ENCODE results near the gene HPCAL1.
"Not testable (repeated sequence)": the region's sequence is repeated elsewhere in the genome, so short reads cannot be mapped to it uniquely, and the experiment has no call there.

The HPCAL1 gene

GRCh38 chr2:10289352-10289751, 13.4 kb upstream of the HPCAL1 start:
- H3F3A ChIP-seq (ENCODE audit: insufficient read depth), result no peaks in the 10 kb centered on the region
- H3K4me3 ChIP-seq (ENCODE audit: insufficient read depth, low read length, poor library complexity, severe bottlenecking), result no peak overlapping the region
- H3K27me3 ChIP-seq (ENCODE audit: low read length), result no peaks in the 10 kb centered on the region
- no peaks in the 10 kb centered on the region for H3K9me2 ChIP-seq (replicated peaks; ENCODE audit: insufficient read depth, low read length)
- no peak overlapping the region for H2AFZ ChIP-seq (ENCODE audit: low read depth, low read length, severe bottlenecking)
- H3K27ac ChIP-seq (ENCODE audit: low read depth, low read length), result no peak overlapping the region
- no peaks in the 10 kb centered on the region for H3K36me3 ChIP-seq (ENCODE audit: low read length)
- no peak for TF ChIP-seq EZH2phosphoT487 (conservative IDR thresholded peaks at IDR 0.05; ENCODE audit: low read length)
- H3K9me3 ChIP-seq (ENCODE audit: insufficient read depth, low read length), result no peaks in the 10 kb centered on the region
- no peak overlapping the region for H3K9ac ChIP-seq (ENCODE audit: low read length)
- H3K79me2 ChIP-seq (ENCODE audit: insufficient read depth, low read length), result no peaks in the 10 kb centered on the region
- H3K4me2 ChIP-seq (ENCODE audit: low read depth, low read length, poor library complexity, severe bottlenecking), result no peak overlapping the region
- H4K20me1 ChIP-seq (ENCODE audit: low read depth, low read length), result no peaks in the 10 kb centered on the region

DNA sequence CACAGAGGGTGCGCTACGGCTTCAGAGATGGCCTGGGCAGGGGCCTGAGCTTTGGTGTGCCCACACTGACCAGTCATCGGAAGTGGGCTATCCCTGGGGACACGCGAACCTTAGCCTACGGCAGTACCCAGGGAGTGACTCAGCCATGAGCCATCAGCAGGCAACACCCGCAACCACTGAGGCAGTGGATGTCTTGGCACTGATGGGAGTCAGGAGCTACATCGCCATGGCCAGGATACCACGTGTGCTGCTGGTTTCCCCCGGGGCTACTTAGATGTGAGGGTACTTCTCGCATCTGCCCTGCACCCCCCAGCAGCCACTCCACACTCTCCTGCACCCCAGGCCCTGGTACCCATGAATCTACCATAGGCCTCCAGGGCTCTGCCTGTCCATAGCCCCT, 12.8 kb upstream of the HPCAL1 start:
- no peaks in the 10 kb centered on the region for H3F3A ChIP-seq (ENCODE audit: insufficient read depth)
- H3K4me2 ChIP-seq (ENCODE audit: low read depth, low read length, poor library complexity, severe bottlenecking), result no peak overlapping the region
- H3K79me2 ChIP-seq (ENCODE audit: insufficient read depth, low read length), result no peaks in the 10 kb centered on the region
- no peak for TF ChIP-seq EZH2phosphoT487 (conservative IDR thresholded peaks at IDR 0.05; ENCODE audit: low read length)
- TF ChIP-seq, protein P1, sequence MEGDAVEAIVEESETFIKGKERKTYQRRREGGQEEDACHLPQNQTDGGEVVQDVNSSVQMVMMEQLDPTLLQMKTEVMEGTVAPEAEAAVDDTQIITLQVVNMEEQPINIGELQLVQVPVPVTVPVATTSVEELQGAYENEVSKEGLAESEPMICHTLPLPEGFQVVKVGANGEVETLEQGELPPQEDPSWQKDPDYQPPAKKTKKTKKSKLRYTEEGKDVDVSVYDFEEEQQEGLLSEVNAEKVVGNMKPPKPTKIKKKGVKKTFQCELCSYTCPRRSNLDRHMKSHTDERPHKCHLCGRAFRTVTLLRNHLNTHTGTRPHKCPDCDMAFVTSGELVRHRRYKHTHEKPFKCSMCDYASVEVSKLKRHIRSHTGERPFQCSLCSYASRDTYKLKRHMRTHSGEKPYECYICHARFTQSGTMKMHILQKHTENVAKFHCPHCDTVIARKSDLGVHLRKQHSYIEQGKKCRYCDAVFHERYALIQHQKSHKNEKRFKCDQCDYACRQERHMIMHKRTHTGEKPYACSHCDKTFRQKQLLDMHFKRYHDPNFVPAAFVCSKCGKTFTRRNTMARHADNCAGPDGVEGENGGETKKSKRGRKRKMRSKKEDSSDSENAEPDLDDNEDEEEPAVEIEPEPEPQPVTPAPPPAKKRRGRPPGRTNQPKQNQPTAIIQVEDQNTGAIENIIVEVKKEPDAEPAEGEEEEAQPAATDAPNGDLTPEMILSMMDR (IDR thresholded peaks at IDR 0.05; ENCODE audit: insufficient read depth, low read length, poor library complexity, severe bottlenecking), result no peak
- H4K20me1 ChIP-seq (ENCODE audit: low read depth, low read length), result no peaks in the 10 kb centered on the region
- no peak overlapping the region for H3K9ac ChIP-seq (ENCODE audit: low read length)
- no peaks in the 10 kb centered on the region for H3K27me3 ChIP-seq (ENCODE audit: low read length)
- no peak overlapping the region for H3K4me3 ChIP-seq (ENCODE audit: insufficient read depth, low read length, poor library complexity, severe bottlenecking)
- H2AFZ ChIP-seq (ENCODE audit: low read depth, low read length, severe bottlenecking), result no peak overlapping the region
- H3K27ac ChIP-seq (ENCODE audit: low read depth, low read length), result no peak overlapping the region
- H3K9me2 ChIP-seq (replicated peaks; ENCODE audit: insufficient read depth, low read length), result no peaks in the 10 kb centered on the region
- no peaks in the 10 kb centered on the region for H3K9me3 ChIP-seq (ENCODE audit: insufficient read depth, low read length)
- H3K36me3 ChIP-seq (ENCODE audit: low read length), result no peaks in the 10 kb centered on the region

- H2AFZ ChIP-seq (ENCODE audit: low read depth, low read length, severe bottlenecking); H3K4me3 ChIP-seq (ENCODE audit: insufficient read depth, low read length, poor library complexity, severe bottlenecking): not testable (repeated sequence)
Measured at GRCh38 chr2:10291376-10291775, 11.3 kb upstream of the HPCAL1 start.

DNA sequence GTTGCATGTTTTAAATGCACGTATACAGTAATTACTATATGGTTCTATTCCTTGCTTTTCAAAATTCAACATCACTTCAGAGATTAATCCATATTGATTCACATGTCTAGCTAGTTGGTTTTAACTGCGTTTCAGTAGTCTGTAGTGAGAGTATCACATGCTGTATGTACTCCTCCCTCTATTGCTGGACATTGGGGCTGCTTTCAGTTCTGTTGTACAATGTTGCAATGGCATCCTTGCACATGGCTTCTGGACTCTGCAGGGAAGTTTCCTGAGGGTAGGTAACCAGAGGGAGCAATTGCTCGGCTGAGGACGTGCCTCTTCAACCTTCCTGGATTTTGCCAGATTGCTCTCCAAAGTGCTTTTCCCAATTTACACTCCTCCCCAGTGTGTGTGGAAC, 10.7 kb upstream of the HPCAL1 start:
- TF ChIP-seq EZH2phosphoT487 (conservative IDR thresholded peaks at IDR 0.05; ENCODE audit: low read length), result no peak
- TF ChIP-seq, protein P1 (IDR thresholded peaks at IDR 0.05; ENCODE audit: insufficient read depth, low read length, poor library complexity, severe bottlenecking), result no peak
- Histone ChIP-seq H3K4me2 (ENCODE audit: low read depth, low read length, poor library complexity, severe bottlenecking) (no peak overlapping the region), H2AFZ (ENCODE audit: low read depth, low read length, severe bottlenecking) (no peak overlapping the region), H3K79me2 (ENCODE audit: insufficient read depth, low read length) (no peaks in the 10 kb centered on the region), H3K27ac (ENCODE audit: low read depth, low read length) (no peak overlapping the region), H3F3A (ENCODE audit: insufficient read depth) (no peaks in the 10 kb centered on the region), H3K9ac (ENCODE audit: low read length) (no peak overlapping the region), H3K27me3 (ENCODE audit: low read length) (no peaks in the 10 kb centered on the region), H3K36me3 (ENCODE audit: low read length) (no peaks in the 10 kb centered on the region), H3K9me3 (ENCODE audit: insufficient read depth, low read length) (no peaks in the 10 kb centered on the region), H3K4me3 (ENCODE audit: insufficient read depth, low read length, poor library complexity, severe bottlenecking) (no peak overlapping the region), H4K20me1 (ENCODE audit: low read depth, low read length) (no peaks in the 10 kb centered on the region), H3K9me2 (replicated peaks; ENCODE audit: insufficient read depth, low read length) (no peaks in the 10 kb centered on the region)

More at GRCh38 chr2:10291376-10291775, 11.3 kb upstream of the HPCAL1 start:
- H3K79me2 ChIP-seq (ENCODE audit: insufficient read depth, low read length); H3F3A ChIP-seq (ENCODE audit: insufficient read depth); H3K27me3 ChIP-seq (ENCODE audit: low read length); H4K20me1 ChIP-seq (ENCODE audit: low read depth, low read length); H3K9me3 ChIP-seq (ENCODE audit: insufficient read depth, low read length); H3K9me2 ChIP-seq (replicated peaks; ENCODE audit: insufficient read depth, low read length); H3K36me3 ChIP-seq (ENCODE audit: low read length); H3K27ac ChIP-seq (ENCODE audit: low read depth, low read length); H3K4me2 ChIP-seq (ENCODE audit: low read depth, low read length, poor library complexity, severe bottlenecking); H3K9ac ChIP-seq (ENCODE audit: low read length): not testable (repeated sequence)

Data from SU-DHL-6 (cell line).